SK-N-DZ (cell line): ENCODE measurements around the gene HBS1L.

Experiments used
- DNase-seq: peaks from one replicate; pipeline ENCODE4 v3.0.0-alpha.2; 2015; ENCODE audit warnings: low spot score

The HBS1L gene

GRCh38 chr6:134950482-134950881 is 104.1 kb downstream of the HBS1L start:
- no peak for DNase-seq

- DNase-seq: no peak
These were observed 104.7 kb downstream of the HBS1L start, which contains the start of gene ALDH8A1 for GRCh38 chr6:134949927-134950326. Gene ALDH8A1 (minus strand): TSS chr6:134950101. CDS start chr6:134950053, 48 bp downstream.

GRCh38 chr6:134948691-134949090 is 105.9 kb downstream of the HBS1L start:
- DNase-seq: no peak

GRCh38 chr6:134948142-134948541 is 106.5 kb downstream of the HBS1L start:
- no peak for DNase-seq

GRCh38 chr6:134945045-134945444 is 109.6 kb downstream of the HBS1L start:
- DNase-seq: no peak

GRCh38 chr6:134943522-134944111 is 111.0 kb downstream of the HBS1L start:
- DNase-seq: no peak

GRCh38 chr6:134938896-134939295 is 115.7 kb downstream of the HBS1L start:
- DNase-seq: no peak

GRCh38 chr6:134937426-134937825 is 117.2 kb downstream of the HBS1L start:
- DNase-seq: no peak

- no peak for DNase-seq
These were observed 117.7 kb downstream of the HBS1L start for GRCh38 chr6:134936931-134937330.

- DNase-seq: no peak
These were observed 118.1 kb downstream of the HBS1L start for GRCh38 chr6:134936476-134936875.

- no peak for DNase-seq
These were observed 119.7 kb downstream of the HBS1L start for GRCh38 chr6:134934793-134935485.

- no peak for DNase-seq
These were observed 121.8 kb downstream of the HBS1L start for GRCh38 chr6:134932535-134933470.

- DNase-seq: no peak
These were observed 122.5 kb downstream of the HBS1L start for GRCh38 chr6:134932098-134932497.

GRCh38 chr6:134930463-134930862 is 124.2 kb downstream of the HBS1L start:
- no peak for DNase-seq

GRCh38 chr6:134928151-134928900 is 126.3 kb downstream of the HBS1L start:
- DNase-seq: no peak

GRCh38 chr6:134925800-134926199 is 128.8 kb downstream of the HBS1L start:
- no peak for DNase-seq

GRCh38 chr6:134921721-134922261 is 132.8 kb downstream of the HBS1L start:
- peak; percentile 9 for DNase-seq

GRCh38 chr6:134921276-134921675 is 133.3 kb downstream of the HBS1L start:
- DNase-seq: no peak

GRCh38 chr6:134920422-134920821 is 134.2 kb downstream of the HBS1L start:
- no peak for DNase-seq

GRCh38 chr6:134918418-134918961 is 136.1 kb downstream of the HBS1L start:
- no peak for DNase-seq

- no peak for DNase-seq
These were observed 143.1 kb downstream of the HBS1L start for GRCh38 chr6:134911547-134911946.
